ENCODE measurements around the gene KLK14. TPM values are rescaled to one million over a fixed set of nuclear protein-coding genes. Genes with fewer than 3 reads are reported as not detected.

The KLK14 gene
- total RNA-seq, 2 experiments from 2014 or later: 0.84 TPM; not detected in 1

GRCh38 chr19:51096473-51097165 lies 13.9 kb upstream of the KLK14 start:
- Histone ChIP-seq H3K79me2 (ENCODE audit: insufficient read depth, low read depth, low read length) (no peaks in the 10 kb centered on the region), H4K20me1 (ENCODE audit: insufficient read depth, low read length) (no peaks in the 10 kb centered on the region), H3K27ac (ENCODE audit: low read depth, low read length, poor library complexity, severe bottlenecking) (no peak overlapping the region), H3K9me2 (ENCODE audit: insufficient read depth, low read length) (no peaks in the 10 kb centered on the region), H2AFZ (ENCODE audit: low read length) (no peak overlapping the region), H3K36me3 (ENCODE audit: insufficient read depth, low read length) (peaks cover 19% of the 10 kb centered on the region), H3K4me3 (ENCODE audit: low read depth, low read length, poor library complexity, severe bottlenecking) (no peak overlapping the region), H3K9me3 (ENCODE audit: low read length) (no peaks in the 10 kb centered on the region), H3K4me1 (ENCODE audit: insufficient read depth, low read length, poor library complexity, severe bottlenecking) (no peaks in the 10 kb centered on the region), H3K4me2 (ENCODE audit: low read length) (no peak overlapping the region)
- ChIA-PET POLR2A (no interaction called here), CTCF (ENCODE audit: unreplicated experiment) (interaction anchor here (0.6 kb wide), 1 partner anchor 1330 kb away, joined by 4 read pairs; the partner anchor contains the start of gene AP2A1)
- DNase-seq (ENCODE audit: low spot score): no peak
- intact Hi-C loops (cut with micrococcal nuclease; ENCODE audit: unreplicated experiment): no loop called here
- TF ChIP-seq EZH2phosphoT487 (IDR thresholded peaks at IDR 0.05; ENCODE audit: borderline replicate concordance, low read depth, low read length): no peak
- TF ChIP-seq, protein P1, sequence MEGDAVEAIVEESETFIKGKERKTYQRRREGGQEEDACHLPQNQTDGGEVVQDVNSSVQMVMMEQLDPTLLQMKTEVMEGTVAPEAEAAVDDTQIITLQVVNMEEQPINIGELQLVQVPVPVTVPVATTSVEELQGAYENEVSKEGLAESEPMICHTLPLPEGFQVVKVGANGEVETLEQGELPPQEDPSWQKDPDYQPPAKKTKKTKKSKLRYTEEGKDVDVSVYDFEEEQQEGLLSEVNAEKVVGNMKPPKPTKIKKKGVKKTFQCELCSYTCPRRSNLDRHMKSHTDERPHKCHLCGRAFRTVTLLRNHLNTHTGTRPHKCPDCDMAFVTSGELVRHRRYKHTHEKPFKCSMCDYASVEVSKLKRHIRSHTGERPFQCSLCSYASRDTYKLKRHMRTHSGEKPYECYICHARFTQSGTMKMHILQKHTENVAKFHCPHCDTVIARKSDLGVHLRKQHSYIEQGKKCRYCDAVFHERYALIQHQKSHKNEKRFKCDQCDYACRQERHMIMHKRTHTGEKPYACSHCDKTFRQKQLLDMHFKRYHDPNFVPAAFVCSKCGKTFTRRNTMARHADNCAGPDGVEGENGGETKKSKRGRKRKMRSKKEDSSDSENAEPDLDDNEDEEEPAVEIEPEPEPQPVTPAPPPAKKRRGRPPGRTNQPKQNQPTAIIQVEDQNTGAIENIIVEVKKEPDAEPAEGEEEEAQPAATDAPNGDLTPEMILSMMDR (conservative IDR thresholded peaks at IDR 0.05; ENCODE audit: low read length): no peak; the same call in 1 of the 2 replicates
- TSS peak; percentile 64 for BruUV-seq (replicated peaks)

DNA sequence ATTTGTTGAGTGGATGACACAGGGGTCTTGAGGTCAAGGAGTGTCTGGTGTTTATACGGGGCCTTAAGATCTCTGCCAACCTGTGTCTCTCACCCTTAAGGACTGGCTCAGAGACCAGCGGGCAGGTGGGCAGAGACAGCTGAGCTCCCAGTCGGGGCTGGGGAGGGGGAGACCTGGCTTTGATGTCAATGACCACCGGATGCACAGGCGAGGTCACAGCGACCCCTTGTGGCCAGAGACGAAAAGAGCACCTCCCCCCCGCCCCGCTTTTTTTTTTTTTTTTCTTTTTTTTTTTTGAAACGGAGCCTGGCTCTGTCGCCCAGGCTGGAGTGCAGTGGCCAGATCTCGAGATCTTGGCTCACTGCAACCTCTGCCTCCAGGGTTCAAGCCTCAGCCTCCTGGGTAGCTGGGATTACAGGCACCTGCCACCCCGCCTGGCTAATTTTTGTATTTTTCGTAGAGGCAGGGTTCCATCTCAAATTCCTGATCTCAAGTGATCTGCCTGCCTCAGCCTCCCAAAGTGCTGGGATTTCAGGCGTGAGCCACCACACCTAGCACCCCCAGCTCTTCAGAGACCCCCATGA lies 12.1 kb upstream of the KLK14 start:
- no peaks in the 10 kb centered on the region for H3K4me1 ChIP-seq (ENCODE audit: insufficient read depth, low read length, poor library complexity, severe bottlenecking)
- POLR2A ChIA-PET: interaction anchor here (0.5 to 0.7 kb wide), 2 partner anchors 34 to 100 kb away, joined by 3 read pairs; no protein-coding TSS in a partner anchor
- no peaks in the 10 kb centered on the region for H3K79me2 ChIP-seq (ENCODE audit: insufficient read depth, low read depth, low read length)
- peak; percentile 52 for DNase-seq (ENCODE audit: low spot score)
- H3K9me3 ChIP-seq (ENCODE audit: low read length): no peaks in the 10 kb centered on the region
- H3K36me3 ChIP-seq (ENCODE audit: insufficient read depth, low read length): peaks cover 19% of the 10 kb centered on the region
- no peak overlapping the region for H3K4me3 ChIP-seq (ENCODE audit: low read depth, low read length, poor library complexity, severe bottlenecking)
- no peak for TF ChIP-seq EZH2phosphoT487 (IDR thresholded peaks at IDR 0.05; ENCODE audit: borderline replicate concordance, low read depth, low read length)
- TF ChIP-seq, protein P1 (conservative IDR thresholded peaks at IDR 0.05; ENCODE audit: low read length): peak; percentile 84
- no peaks in the 10 kb centered on the region for H3K9me2 ChIP-seq (ENCODE audit: insufficient read depth, low read length)
- H3K27ac ChIP-seq (ENCODE audit: low read depth, low read length, poor library complexity, severe bottlenecking): no peak overlapping the region
- no peaks in the 10 kb centered on the region for H4K20me1 ChIP-seq (ENCODE audit: insufficient read depth, low read length)
- CTCF ChIA-PET (ENCODE audit: unreplicated experiment): no interaction called here
- no peak overlapping the region for H3K4me2 ChIP-seq (ENCODE audit: low read length)
- no peak overlapping the region for H2AFZ ChIP-seq (ENCODE audit: low read length)
- intact Hi-C loops (cut with micrococcal nuclease; ENCODE audit: unreplicated experiment): no loop called here
- BruUV-seq (replicated peaks): no TSS peak

Measured in OCI-LY7 (cell line).